GM18858 (cell line): ENCODE data around the gene ROBO4.

Source experiments
- ATAC-seq: cut with Tn5 transposase; IDR thresholded peaks from one replicate; pipeline ENCODE4 v1.9.1; 2021; ENCODE audit not compliant: unreplicated experiment

ROBO4 gene

GRCh38 chr11:124844664-124845079 is 53.0 kb downstream of the ROBO4 start:
- ATAC-seq = no peak

GRCh38 chr11:124843616-124843910 is 54.1 kb downstream of the ROBO4 start:
- ATAC-seq = no peak

- no peak for ATAC-seq
Measured at GRCh38 chr11:124842305-124842704, 55.4 kb downstream of the ROBO4 start.

- no peak for ATAC-seq
Measured at GRCh38 chr11:124841840-124842239, 55.8 kb downstream of the ROBO4 start.

GRCh38 chr11:124841201-124841600 is 56.5 kb downstream of the ROBO4 start:
- no peak for ATAC-seq

- no peak for ATAC-seq
Measured at GRCh38 chr11:124840666-124841065, 57.0 kb downstream of the ROBO4 start.

- ATAC-seq = no peak
Measured at GRCh38 chr11:124839972-124840621, 57.6 kb downstream of the ROBO4 start.

- no peak for ATAC-seq
Measured at GRCh38 chr11:124839128-124839971, 58.3 kb downstream of the ROBO4 start.

- ATAC-seq = no peak
Measured at GRCh38 chr11:124838805-124839127, 58.9 kb downstream of the ROBO4 start.

GRCh38 chr11:124837491-124837856 is 60.2 kb downstream of the ROBO4 start:
- ATAC-seq = peak; percentile 21

GRCh38 chr11:124835918-124836317 is 61.7 kb downstream of the ROBO4 start:
- ATAC-seq = no peak

GRCh38 chr11:124834526-124835180 is 63.0 kb downstream of the ROBO4 start:
- no peak for ATAC-seq
